A673 (cell line): ENCODE measurements around the gene TTLL12. TPM values are rescaled to one million over a fixed set of nuclear protein-coding genes. Genes with fewer than 3 reads are reported as not detected.

Source experiments
- BruUV-seq: library from RNA; stranded (reverse); fragments of 400-500 nt; replicated peaks from 2 replicates; lab custom pipeline; 2021; lab: Mats Ljungman, UMichigan
- CTCF ChIA-PET: fragments of 300-600 bp; sonication (Branson Sonifier 250); formaldehyde crosslinking; loops from one replicate; lab custom pipeline; 2022; ENCODE audit warnings: antibody characterized with exemption; lab: Charles Lee
- POLR2A ChIA-PET: fragments of 300-600 bp; sonication (Branson Sonifier 250); formaldehyde crosslinking; loops from one replicate; lab custom pipeline; 2022; ENCODE audit warnings: antibody characterized with exemption; ENCODE audit not compliant: low non-redundant PET; lab: Charles Lee
- DNase-seq: peaks from one replicate; pipeline ENCODE4 v3.0.0-alpha.2; 2015; ENCODE audit warnings: low spot score
- H3K27ac ChIP-seq: fragments of 200-600 bp; sonication (generic); 2 replicates; pipeline ENCODE4 v1.5.1; 2016; ENCODE audit warnings: mixed run types, low read depth, mild to moderate bottlenecking, mixed read lengths, antibody characterized with exemption, low read length; ENCODE audit not compliant: poor library complexity, severe bottlenecking
- H3K27me3 ChIP-seq: fragments of 200-600 bp; sonication (generic); replicated peaks from 2 replicates; pipeline ENCODE4 v1.6.1; 2017; ENCODE audit warnings: mixed run types, low read depth, mild to moderate bottlenecking, mixed read lengths, antibody characterized with exemption, low read length; ENCODE audit not compliant: insufficient read depth, poor library complexity
- H3K36me3 ChIP-seq: fragments of 200-600 bp; sonication (generic); 2 replicates; pipeline ENCODE4 v1.6.1; 2016; ENCODE audit warnings: mixed run types, mild to moderate bottlenecking, mixed read lengths, antibody characterized with exemption, low read length; ENCODE audit not compliant: insufficient read depth, poor library complexity, severe bottlenecking
- H3K4me1 ChIP-seq: fragments of 200-600 bp; sonication (generic); 2 replicates; pipeline ENCODE4 v1.6.1; 2017; ENCODE audit warnings: mixed run types, mild to moderate bottlenecking, mixed read lengths, antibody characterized with exemption, low read length; ENCODE audit not compliant: insufficient read depth, poor library complexity, severe bottlenecking
- H3K4me3 ChIP-seq: fragments of 200-600 bp; sonication (generic); 2 replicates; pipeline ENCODE4 v1.5.1; 2016; ENCODE audit warnings: low read depth, mixed run types, mild to moderate bottlenecking, mixed read lengths, low read length; ENCODE audit not compliant: poor library complexity, severe bottlenecking
- H3K9me3 ChIP-seq: fragments of 200-600 bp; sonication (generic); 2 replicates; pipeline ENCODE4 v1.6.1; 2016; ENCODE audit warnings: mixed run types, low read depth, mild to moderate bottlenecking, mixed read lengths, antibody characterized with exemption, low read length; ENCODE audit not compliant: poor library complexity, severe bottlenecking
- EZH2 ChIP-seq: fragments of 200-600 bp; sonication (generic); IDR thresholded peaks from 2 replicates; pipeline ENCODE4 v1.6.1; 2017; ENCODE audit warnings: borderline replicate concordance, low read depth, mild to moderate bottlenecking, mixed read lengths, antibody characterized with exemption, low read length; ENCODE audit not compliant: poor library complexity, severe bottlenecking
- intact Hi-C: fragments of 100-400 bp; cut with micrococcal nuclease; formaldehyde crosslinking; loops from one replicate; pipeline ENCODE4 v1.10.0; 2022; ENCODE audit not compliant: unreplicated experiment
- total RNA-seq: library from RNA; stranded (reverse); gene quantifications from 2 replicates; pipeline ENCODE4 v1.2.3, GENCODE V29; 2021
- TF ChIP-seq, protein P1 (sequence below): fragments of 300-800, 200-600 bp; sonication (generic); conservative IDR thresholded peaks from 2 replicates; pipeline ENCODE4 v1.5.1; 2017; ENCODE audit warnings: low read depth, mild to moderate bottlenecking, antibody characterized with exemption, low read length, moderate library complexity, mixed read lengths

Gene TTLL12
- total RNA-seq, 1 experiment from 2014 or later = 138 TPM

- CTCF ChIA-PET = no interaction called here
- H3K27ac ChIP-seq = no peak overlapping the region
- DNase-seq = no peak
- no peaks in the 10 kb centered on the region for H3K27me3 ChIP-seq
- POLR2A ChIA-PET = no interaction called here
- no peaks in the 10 kb centered on the region for H3K9me3 ChIP-seq
- intact Hi-C loops = no loop called here
- peaks cover 22% of the 10 kb centered on the region for H3K36me3 ChIP-seq
- TF ChIP-seq, protein P1, sequence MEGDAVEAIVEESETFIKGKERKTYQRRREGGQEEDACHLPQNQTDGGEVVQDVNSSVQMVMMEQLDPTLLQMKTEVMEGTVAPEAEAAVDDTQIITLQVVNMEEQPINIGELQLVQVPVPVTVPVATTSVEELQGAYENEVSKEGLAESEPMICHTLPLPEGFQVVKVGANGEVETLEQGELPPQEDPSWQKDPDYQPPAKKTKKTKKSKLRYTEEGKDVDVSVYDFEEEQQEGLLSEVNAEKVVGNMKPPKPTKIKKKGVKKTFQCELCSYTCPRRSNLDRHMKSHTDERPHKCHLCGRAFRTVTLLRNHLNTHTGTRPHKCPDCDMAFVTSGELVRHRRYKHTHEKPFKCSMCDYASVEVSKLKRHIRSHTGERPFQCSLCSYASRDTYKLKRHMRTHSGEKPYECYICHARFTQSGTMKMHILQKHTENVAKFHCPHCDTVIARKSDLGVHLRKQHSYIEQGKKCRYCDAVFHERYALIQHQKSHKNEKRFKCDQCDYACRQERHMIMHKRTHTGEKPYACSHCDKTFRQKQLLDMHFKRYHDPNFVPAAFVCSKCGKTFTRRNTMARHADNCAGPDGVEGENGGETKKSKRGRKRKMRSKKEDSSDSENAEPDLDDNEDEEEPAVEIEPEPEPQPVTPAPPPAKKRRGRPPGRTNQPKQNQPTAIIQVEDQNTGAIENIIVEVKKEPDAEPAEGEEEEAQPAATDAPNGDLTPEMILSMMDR = no peak
- no peak for TF ChIP-seq EZH2
- no TSS peak for BruUV-seq
- no peaks in the 10 kb centered on the region for H3K4me1 ChIP-seq
- no peak overlapping the region for H3K4me3 ChIP-seq
Observed at GRCh38 chr22:43164636-43165035, 22.3 kb downstream of the TTLL12 start.

GRCh38 chr22:43163241-43163795, 23.6 kb downstream of the TTLL12 start:
- POLR2A ChIA-PET = interaction anchor here (0.6 kb wide), 1 partner anchor 133 kb away, joined by 3 read pairs; no protein-coding TSS in a partner anchor
- BruUV-seq = no TSS peak
- no peak for TF ChIP-seq EZH2
- TF ChIP-seq, protein P1 = no peak
- Histone ChIP-seq H3K27me3 (no peaks in the 10 kb centered on the region), H3K9me3 (no peaks in the 10 kb centered on the region), H3K4me3 (no peak overlapping the region), H3K27ac (no peak overlapping the region), H3K4me1 (no peaks in the 10 kb centered on the region), H3K36me3 (peaks cover 15% of the 10 kb centered on the region)
- CTCF ChIA-PET = no interaction called here
- DNase-seq = no peak
- intact Hi-C loops = no loop called here

DNA sequence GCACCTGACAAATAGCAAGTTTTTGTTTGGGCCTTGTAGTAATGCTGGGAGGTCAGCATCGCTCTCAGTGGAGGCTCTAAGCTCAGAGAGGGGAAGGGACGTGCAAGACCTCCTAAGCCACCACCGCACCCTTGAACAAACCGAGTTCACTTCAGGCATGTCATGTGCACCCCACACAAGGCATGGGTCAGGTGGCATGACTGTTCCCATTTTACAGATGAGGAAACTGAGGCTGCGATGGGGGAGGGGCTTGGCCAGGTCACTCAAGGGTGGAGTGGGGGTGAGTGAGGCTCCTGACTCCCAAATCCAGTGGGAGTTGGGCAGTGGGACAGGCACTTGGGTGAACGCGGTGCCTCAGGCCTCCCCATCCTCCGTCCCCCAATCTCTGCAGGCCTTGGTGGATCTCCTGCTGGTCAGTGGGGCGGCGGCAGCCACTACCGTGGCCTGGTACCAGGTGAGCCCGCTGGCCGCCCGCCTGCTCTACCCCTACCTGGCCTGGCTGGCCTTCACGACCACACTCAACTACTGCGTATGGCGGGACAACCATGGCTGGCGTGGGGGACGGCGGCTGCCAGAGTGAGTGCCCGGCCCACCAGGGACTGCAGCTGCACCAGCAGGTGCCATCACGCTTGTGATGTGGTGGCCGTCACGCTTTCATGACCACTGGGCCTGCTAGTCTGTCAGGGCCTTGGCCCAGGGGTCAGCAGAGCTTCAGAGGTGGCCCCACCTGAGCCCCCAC, 24.4 kb downstream of the TTLL12 start:
- no TSS peak for BruUV-seq
- Histone ChIP-seq H3K4me3 (no peak overlapping the region), H3K27ac (no peak overlapping the region), H3K9me3 (no peaks in the 10 kb centered on the region), H3K27me3 (no peaks in the 10 kb centered on the region), H3K4me1 (no peaks in the 10 kb centered on the region), H3K36me3 (peaks cover 8% of the 10 kb centered on the region)
- ChIA-PET POLR2A (no interaction called here), CTCF (no interaction called here)
- TF ChIP-seq EZH2 = no peak
- TF ChIP-seq, protein P1 = no peak
- intact Hi-C loops = no loop called here
- DNase-seq = no peak
